ENCODE results near the gene RIT1. TPM values are rescaled to one million over a fixed set of nuclear protein-coding genes. Genes with fewer than 3 reads are reported as not detected.
"Not testable (repeated sequence)": the region's sequence is repeated elsewhere in the genome, so short reads cannot be mapped to it uniquely, and the experiment has no call there.

RIT1 gene
- polyA plus RNA-seq, 4 donors: 42.9 to 60.3 (median 47.6) TPM

DNA sequence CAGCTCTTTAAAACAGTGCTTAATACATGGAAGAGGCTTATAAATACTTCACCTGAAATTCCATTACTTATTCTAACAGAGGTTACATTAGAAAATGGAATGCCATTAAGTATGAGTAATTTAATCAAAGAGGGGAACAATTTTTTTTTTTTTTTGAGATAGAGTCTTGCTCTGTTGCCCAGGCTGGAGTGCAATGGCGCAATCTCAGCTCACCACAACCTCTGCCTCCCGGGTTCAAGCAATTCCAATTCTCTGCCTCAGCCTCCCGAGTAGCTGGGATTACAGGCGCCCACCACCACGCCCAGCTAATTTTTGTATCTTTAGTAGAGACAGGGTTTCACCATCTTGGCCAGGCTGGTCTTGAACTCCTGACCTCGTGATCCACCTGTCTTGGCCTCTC, 15.5 kb downstream of the RIT1 start:
- not testable (repeated sequence) for DNase-seq (ENCODE audit: low read depth in 4 of 4, low spot score in 2 of 4)

DNA sequence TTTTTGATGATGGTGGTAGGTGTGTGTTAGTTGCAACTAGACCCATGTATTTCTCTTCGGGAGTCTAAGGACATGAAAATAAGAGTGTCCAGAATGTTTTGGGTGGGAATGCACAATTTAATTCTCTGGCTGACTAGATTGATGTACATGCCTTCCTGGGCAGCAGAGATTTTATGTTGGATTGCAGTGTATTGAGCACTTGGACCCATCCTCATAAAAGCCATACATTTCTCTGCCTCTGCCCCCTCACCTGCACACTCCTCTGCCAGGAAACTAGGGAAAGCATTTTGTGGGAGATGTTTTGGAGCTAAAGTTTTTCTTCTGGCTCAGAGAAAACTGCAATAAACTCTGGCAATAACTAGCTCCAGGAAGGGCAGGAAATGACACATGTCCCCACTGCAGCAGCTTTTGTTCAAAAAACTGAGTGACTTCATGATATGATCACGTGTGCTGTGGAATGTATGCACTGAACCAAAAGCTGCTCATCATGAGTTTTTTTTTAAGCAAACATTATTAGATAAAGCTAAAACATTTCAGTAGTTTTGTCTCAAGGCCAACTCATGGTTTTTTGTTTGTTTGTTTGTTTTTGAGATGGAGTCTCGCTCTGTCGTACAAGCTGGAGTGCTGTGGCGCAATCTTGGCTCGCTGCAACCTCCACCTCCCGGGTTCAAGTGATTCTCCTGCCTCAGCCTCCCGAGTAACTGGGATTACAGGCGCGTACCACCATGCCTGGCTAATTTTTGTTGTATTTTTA, 17.6 kb downstream of the RIT1 start:
- peak in 1 of 4 donors; percentile 29 for DNase-seq (ENCODE audit: low read depth in 4 of 4, low spot score in 2 of 4)

DNA sequence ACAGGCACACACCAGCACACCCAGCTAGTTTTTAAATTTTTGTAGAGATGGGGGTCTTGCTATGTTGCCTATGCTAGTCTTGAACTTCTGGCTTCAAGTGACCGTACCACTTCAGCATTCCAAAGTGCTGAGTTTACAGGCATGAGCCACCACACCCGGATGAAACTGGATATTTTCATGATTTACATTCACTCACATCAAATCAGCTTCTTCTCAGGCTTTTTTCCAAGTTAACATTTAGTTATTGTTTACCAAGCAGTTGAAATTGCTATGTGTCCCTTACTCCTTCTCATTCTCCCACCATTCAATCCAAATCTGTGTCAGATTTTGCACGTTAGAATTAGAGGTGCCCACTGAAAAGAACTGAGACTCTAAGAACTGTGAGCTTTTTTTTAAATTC, 18.4 kb downstream of the RIT1 start:
- DNase-seq (ENCODE audit: low read depth in 4 of 4, low spot score in 2 of 4): no peak

DNA sequence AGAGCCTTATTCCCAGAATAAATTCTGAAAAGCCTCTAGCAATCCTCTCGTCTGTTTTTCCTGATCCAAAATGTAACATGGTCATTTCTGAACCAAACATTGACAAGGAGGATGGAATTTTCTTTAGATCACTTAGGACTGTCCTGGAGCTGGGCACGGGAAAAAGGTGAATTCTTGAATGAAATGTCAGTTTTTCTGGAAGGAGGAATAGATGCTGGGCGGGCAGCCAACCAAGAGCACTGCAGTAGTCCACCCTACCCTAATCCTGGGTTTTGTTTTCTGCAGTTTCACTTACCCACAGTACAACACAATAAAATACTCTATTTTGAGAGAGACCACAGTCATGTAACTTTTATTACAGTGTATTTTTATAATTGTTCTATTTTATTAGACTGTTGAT, 20.9 kb downstream of the RIT1 start:
- DNase-seq (ENCODE audit: low read depth in 4 of 4, low spot score in 2 of 4): no peak

DNA sequence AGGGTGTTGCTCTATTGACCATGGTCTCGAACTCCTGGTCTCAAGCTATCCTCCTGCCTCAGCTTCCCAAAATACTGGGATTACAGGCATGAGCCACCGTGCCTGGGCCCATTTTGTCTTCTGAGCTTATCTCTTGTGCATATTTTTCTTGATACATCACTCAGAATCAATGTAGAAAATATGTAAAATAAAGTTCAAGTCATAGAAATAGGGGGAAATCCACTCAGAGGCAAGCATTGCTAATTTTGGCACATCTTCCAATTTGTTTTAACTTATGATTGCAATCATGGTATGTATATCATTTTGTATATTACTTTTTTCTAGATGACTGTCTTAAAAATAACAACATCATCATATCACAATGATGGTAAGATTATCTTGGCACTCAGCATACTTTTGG, 21.6 kb downstream of the RIT1 start:
- no peak for DNase-seq (ENCODE audit: low read depth in 4 of 4, low spot score in 2 of 4)

DNA sequence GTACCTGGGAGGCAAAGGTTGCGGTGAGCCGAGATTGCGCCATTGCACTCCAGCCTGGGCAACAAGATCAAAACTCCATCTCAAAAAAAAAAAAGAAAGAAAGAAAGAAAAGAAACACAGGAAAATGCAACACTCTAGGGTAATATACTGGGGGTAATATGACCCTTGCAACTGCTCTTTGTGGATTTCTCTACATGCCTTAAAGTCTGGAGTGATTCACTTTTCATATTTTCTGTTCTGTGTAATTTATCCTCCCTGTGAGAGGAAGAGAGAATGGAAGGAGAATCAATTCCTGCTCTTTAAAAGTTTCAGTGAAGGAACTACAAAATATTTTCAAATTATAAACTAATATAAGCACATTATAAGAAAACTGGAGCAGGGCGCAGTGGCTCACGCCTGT, 22.7 kb downstream of the RIT1 start:
- no peak for DNase-seq (ENCODE audit: low read depth in 4 of 4, low spot score in 2 of 4)

DNA sequence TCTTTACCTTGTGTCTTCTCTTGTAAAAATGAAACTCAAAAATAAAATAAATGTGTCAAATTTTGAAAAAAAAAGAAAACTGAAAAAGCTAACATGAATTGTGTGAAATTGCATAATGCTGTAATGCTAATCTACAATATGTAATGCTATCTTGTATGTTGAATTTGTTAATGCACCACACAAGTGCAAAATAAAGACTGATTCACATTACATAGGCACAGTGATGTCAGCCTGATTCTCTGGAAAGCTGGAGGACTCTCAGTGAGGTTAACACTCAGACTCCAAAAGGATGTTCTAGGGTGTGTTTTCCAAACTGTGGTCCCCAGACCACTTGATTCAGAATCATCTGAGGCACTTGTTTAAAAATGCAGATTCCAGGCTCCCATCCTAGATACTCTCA, 26.2 kb downstream of the RIT1 start:
- no peak for DNase-seq (ENCODE audit: low read depth in 4 of 4, low spot score in 2 of 4)

DNA sequence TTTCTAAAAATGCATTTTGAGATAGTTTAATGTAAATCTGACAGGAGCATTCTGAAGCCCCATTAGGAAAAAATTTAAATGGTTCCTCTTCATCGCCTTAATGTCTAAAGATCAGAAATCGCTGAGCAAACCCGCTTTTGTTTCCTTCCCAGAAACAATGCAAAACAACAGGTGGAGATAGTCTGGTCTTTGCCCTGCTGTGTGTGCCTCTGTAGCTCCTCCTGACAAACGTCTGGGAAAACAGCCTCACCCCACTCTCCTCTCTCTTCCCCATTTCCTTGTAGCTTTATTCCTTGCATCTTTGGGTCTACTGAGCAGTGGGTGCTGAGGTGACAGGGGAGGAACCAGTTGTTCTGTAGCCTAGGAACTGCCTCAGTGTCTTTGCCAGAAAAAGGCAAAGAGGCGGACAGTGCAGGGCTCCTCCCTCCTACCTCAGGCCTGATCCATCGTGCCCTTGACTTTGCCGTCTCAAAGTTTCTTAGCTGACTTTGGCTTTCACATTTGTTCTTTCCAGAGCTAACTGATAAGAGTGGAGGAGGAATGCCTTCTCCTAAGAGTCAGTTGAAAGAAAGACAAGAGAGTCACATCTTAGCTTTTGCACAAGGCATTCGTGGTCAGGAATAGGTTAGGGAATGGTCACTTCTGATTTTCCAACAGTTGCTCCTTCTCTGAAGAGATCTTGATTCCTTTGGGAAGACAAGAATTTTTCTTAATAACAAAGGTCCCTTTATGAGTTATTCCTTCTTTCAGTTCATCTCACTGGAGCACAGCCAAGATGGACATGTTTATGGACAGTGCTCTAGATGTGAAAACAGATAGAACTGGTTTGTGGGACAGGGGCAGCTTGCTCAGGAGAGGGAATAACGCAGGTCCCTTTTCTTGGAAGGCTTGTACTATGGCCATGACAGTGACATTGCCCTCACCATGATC, 26.9 kb downstream of the RIT1 start:
- no peak for DNase-seq (ENCODE audit: low read depth in 4 of 4, low spot score in 2 of 4)

DNA sequence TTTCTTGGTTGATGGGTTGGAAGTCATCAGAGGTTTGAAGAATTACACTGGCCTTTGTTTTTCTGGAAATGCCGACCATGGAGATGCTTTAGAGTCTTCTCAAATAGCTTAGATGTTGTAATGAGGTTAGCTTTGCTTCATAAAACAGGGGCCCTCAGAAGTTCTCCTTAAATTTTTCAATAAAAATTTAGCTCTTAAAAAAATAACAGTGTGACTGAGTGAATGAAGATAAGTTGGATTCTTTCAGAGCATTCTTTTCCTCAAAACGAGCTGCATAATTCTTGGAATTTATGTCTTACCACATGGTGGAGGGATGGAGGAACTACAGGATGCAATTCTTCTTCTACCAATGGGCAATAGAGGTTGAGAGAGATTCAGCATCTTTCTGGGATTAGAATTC, 28.4 kb downstream of the RIT1 start:
- DNase-seq (ENCODE audit: low read depth in 4 of 4, low spot score in 2 of 4): no peak

DNA sequence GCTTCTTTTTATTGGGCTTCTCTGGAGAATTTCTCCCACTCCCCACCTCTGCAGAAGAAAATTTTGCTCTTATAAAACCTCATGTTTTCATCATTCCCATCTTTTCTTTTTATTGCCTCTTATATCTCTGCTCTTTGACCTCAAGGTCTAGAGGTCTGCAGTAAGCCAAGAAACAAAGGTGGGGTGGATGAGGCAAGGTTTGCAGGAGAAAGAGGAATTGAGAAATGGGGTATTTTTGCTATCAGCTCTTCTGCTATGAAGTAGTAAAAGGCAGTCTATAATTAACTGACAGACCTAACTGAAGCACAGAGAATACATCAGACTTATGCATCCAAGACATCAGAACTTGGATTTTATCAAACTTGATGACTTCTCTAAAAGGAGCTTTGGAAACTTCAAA, 28.9 kb downstream of the RIT1 start:
- DNase-seq (ENCODE audit: low read depth in 4 of 4, low spot score in 2 of 4): no peak

DNA sequence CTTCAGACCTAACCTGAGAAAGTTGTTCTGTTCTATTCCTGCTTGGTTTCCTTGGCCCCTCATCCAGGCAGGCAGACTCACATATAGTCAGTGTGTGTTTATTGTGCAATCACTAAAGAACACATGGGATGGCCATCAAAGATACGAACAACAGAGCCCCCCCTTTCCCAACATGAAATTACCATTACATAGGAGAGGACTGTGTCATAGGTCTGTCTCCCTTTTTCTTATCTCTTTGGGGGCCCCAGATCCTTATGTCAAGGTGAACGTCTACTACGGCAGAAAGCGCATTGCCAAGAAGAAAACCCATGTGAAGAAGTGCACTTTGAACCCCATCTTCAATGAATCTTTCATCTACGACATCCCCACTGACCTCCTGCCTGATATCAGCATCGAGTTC, 30.2 kb downstream of the RIT1 start:
- DNase-seq (ENCODE audit: low read depth in 4 of 4, low spot score in 2 of 4): no peak

DNA sequence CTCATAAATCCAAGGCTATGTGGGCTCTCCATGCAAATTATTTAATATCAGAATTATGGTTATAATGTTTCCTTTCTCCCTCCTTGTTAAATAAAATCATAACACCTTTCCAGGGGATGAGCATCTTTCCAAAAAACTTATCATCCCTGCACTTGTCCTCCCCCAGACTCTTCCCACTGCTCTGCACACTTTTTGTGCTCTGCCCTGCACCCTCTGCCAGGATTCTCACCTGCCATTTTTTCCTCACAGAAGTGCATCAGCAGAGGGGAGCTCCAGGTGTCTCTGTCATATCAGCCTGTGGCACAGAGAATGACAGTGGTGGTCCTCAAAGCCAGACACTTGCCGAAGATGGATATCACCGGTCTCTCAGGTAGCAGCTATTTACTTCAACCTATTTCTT, 30.9 kb downstream of the RIT1 start:
- no peak for DNase-seq (ENCODE audit: low read depth in 4 of 4, low spot score in 2 of 4)

DNA sequence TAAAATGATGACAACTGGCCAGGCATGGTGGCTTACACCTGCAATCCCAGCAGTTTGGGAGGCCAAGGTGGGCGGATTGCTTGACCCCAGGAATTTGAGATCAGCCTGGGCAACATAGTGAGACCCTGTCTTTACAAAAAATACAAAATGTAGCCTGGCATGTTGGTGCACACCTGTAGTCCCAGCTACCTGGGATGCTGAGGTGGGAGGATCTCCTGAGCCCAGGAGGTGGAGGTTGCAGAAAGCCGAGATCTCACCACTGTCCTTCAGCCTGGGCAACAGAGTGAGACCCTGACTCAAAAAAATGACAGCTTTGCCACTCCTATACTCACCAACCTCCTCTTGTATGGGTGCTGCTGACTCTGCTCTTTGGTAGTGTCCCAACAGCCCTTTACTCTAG, 33.2 kb downstream of the RIT1 start:
- no peak for DNase-seq (ENCODE audit: low read depth in 4 of 4, low spot score in 2 of 4)

DNA sequence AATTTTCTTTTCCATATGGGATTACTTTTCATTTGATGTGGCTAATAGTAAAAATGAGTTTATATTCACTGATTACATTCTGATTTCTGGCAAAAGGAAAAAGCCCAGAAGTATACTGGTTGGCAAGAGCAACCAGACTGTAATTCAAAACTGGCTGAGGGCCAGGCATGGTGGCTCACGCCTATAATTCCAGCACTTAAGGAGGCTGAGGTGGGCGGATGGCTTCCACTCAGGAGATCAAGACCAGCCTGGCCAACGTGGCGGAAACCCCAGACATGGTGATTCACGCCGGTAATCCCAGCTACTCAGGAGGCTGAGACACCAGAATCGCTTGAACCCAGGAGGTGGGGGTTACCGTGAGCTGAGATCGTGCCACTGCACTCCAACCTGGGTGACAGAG, 37.3 kb downstream of the RIT1 start:
- no peak for DNase-seq (ENCODE audit: low read depth in 4 of 4, low spot score in 2 of 4)

DNA sequence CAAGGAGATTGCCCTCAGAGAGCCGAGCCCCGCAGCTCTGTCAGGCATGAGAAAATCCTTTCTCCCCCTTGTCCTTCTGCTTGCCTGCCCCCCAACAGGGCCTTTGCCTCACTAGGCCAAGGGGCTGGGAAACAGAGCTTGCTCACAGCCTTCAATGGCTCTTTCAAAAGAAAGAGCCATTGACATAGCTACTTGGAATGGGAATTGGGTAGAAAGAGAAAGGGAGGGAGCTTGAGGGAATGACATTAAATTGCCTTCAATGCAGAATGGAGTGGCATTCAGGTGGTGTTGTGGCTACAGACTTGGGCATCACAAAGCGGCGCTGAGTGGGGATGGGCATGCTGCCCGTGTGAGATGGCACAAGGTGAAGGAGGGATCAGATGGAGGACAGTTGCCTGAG, 38.6 kb downstream of the RIT1 start:
- no peak for DNase-seq (ENCODE audit: low read depth in 4 of 4, low spot score in 2 of 4)

DNA sequence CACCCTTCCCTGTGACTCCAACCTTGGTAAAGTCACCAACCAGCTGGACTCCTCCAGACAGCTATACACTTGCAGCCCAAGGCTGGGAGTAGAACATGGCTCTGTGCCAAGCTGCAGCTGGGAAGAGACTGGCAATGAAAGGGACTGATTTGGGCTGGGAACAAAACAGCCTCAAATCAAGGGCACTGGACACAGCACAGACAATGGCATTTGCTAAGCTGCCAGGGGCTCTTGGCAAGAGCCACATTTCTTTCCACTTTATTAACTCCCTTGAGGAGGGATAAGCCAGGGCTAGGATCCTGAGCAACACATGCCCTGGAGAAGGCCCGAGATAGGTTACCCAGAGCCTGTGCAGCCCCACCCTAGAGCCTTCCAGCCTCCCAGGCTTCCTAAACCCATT, 39.8 kb downstream of the RIT1 start:
- no peak for DNase-seq (ENCODE audit: low read depth in 4 of 4, low spot score in 2 of 4)

DNA sequence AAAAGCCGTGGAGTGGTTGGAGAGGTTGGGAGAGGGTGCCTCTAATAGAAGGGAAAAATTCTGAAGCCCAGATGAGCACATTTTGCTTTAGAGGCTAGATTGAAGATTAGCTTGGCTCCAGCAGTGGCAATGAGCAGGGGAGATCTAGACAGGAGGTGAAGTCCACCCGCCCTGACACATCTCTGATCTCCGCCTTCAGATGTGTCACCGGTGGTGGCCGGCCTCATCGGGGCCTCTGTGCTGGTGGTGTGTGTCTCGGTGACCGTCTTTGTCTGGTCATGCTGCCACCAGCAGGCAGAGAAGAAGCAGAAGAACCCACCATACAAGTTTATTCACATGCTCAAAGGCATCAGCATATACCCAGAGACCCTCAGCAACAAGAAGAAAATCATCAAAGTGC, 43.4 kb downstream of the RIT1 start:
- no peak for DNase-seq (ENCODE audit: low read depth in 4 of 4, low spot score in 2 of 4)

DNA sequence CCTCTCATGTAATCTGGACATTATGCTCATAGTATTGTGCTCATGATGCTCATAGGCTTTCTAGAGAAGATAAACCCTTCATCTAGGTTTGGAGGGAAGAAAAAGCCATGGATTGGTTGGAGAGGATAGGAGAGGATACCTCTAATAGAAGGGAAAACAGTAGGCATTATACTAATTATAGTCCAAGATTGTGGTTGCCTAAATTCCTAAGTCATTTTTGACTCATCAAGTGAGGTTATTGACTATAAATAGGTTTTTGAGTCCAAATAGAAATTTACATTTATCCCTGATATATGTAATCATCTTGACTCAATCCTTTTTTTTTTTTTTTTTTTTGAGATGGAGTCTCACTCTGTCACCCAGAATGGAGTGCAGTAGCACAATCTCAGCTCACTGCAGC, 46.8 kb downstream of the RIT1 start:
- DNase-seq (ENCODE audit: low read depth in 4 of 4, low spot score in 2 of 4): no peak

DNA sequence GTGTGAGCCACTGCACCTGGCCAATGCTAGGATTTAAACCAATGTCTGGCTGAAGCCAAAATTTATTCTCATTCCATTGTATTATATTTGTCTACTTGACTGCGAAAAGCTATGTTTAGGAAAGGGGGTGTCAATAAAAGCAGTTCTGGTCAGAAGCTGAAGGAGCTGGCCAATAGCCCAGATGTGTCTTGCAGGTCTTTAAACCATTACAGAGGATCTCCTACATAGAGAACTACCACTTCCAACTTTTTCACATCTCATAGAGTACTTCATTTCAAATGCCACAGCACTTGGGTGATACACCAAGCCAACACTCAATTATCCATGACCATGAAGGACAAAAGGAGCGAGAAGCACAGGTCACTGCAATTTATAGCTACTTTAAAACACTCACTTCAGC, 49.3 kb downstream of the RIT1 start:
- no peak for DNase-seq (ENCODE audit: low read depth in 4 of 4, low spot score in 2 of 4)

DNA sequence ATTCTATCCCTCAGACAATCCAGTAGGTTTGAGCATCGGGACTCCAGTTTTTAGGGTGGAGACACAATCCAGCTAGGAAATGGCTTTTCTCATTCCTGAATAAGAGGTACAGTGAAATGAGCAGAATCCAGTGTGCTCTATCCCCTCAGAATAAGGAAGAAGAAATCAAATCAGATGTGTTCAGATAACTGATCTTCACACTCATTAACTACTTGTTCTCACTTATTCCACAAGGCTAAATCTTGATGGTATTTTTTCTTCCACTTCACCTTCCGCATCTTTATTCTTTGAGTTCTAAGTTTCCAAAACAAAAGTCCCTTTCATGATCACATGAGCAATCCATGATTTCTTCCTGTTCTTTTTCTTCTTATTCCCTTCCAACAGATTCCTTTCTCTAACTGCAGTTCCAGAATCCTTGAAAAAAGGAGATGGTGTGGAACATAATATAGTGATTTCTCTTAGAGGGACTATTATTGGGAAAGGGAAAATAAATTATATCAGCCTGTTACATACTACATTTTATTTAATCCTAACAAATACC, 50.1 kb downstream of the RIT1 start:
- no peak for DNase-seq (ENCODE audit: low read depth in 4 of 4, low spot score in 2 of 4)
